CD4-positive, alpha-beta T cell treated with Interleukin-10 for 1 hour (primary cell): Measurements from ENCODE around the gene NUP62CL.
A peak's percentile ranks its signal among the peaks of the same experiment; 100 is the strongest.

Experiments
- DNase-seq: peaks from one replicate; pipeline ENCODE4 v3.0.0-alpha.2; 2020

NUP62CL gene

GRCh38 chrX:107146670-107147069 lies 59.6 kb downstream of the NUP62CL start:
- DNase-seq: no peak

DNA sequence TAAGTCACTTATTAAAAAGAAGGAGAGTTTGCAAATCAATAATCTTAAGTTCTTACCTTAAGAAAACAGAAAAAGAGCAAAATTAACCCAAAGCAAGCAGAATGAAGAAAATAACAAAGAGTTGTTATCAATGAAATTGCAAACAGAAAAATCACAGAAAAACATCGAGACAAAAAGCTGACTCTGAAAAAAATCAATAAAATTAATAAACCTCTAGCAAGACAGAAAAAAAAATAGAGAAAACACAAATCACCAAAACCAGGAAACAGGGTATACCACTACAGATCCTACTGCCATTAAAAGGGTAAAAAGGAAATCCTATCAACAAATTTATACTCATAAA lies 70.3 kb downstream of the NUP62CL start:
- no peak for DNase-seq

DNA sequence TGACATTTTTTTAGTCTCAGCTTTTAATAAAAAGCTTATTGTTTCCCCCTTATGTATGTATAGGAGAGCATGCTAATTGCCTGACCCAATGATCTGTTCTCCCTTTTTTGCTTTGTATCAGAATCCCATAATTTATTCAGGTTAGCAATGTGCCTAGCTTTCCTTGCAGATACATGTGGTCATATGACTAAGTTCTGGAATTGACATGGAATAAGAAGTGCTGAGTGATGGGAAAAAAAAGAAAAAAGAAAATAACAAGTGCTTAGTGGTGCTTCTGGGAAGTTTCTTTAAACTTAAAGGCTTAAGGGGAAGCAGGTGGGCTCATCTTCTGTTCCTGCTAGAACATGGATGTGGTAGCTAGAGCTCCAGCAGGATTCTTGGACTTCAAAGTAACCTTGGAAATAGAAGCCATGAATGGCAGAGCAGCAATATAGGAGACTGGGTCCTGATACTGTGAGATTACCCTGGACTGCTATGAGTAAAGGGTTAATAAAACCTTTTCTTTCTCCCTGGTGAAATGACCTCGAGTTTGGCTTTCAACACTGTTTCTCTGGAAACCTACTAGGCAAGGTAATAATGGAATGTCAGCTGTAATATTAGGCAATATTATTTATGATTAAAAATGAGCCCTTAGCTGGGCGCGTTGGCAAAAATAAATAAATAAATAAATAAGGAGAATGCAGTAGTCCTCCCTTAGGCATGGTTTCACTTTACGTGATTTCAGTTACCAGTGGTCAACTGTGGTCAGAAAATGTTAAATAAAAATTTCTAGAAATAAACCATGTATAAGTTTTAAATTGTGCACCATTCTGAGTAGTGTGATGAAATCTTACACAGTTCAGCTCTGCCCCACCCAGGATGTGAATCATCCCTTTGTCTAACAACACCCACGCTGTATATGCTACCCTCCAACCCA lies 70.9 kb downstream of the NUP62CL start:
- DNase-seq: no peak

GRCh38 chrX:107123750-107124149 lies 82.5 kb downstream of the NUP62CL start:
- DNase-seq: no peak

DNA sequence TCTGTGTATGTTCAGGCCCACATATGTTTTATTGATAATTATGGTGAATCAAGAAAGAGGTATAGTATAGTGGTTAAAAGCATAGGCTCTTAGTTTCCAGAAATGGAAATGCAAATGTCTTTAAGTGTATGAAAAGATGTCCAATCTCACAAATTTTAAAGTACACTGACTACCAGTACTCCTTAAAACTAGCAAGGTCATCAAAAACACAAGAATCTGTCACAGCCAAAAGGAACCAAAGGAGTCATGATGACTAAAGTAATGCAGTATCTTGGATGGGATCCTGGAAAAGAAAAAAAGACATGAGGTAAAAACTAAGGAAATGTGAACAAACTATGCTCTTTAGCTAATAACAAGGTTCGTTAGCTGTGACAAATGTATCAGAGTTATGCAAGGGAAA lies 87.0 kb downstream of the NUP62CL start:
- DNase-seq: no peak

- peak; percentile 81 for DNase-seq
Observed at GRCh38 chrX:107118322-107119147, 87.7 kb downstream of the NUP62CL start, which contains the start of gene RBM41. TSS of gene RBM41 (minus strand) at chrX:107118822. CDS start at chrX:107118773, 49 bp downstream.

DNA sequence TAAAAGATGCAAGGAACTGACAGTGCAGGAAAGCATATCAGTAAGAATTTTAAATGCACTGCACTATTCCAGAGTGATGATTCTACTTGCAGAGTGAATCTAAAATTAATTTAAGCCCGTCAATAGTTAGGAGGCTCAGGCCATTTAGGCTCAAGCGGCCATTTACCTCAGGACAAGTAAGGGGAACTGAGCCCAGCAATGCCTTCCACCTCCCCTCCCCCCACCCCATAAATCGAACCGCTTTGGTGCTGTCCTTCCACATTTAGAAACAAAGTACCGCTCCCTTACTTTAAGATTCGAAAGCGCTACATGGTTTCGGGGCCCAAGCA lies 88.3 kb downstream of the NUP62CL start:
- DNase-seq: no peak

- no peak for DNase-seq
Observed at GRCh38 chrX:107107459-107107858, 98.8 kb downstream of the NUP62CL start.

DNA sequence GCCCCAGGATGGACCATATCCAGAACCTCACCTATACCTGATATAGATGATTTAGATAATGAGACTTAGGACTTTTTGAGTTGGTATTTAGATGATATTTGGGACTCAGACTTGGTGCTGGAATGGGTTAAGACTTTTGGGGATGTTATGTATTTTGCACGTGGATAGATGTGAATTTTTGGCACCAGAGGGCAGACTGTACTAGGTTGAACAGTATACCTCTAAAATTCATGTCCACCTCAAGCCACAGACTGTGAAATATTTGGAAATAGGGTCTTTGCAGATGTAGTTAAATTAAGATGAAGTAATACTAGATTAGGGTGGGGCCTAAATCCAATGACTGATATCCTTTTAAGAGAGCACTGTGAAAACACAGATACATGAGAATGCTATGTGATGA lies 103.3 kb downstream of the NUP62CL start:
- no peak for DNase-seq

GRCh38 chrX:107076158-107076557 lies 130.1 kb downstream of the NUP62CL start:
- no peak for DNase-seq
